NCI-H128 (cell line): Measurements from ENCODE around the gene FREM3.
"Not testable (repeated sequence)": the region's sequence is repeated elsewhere in the genome, so short reads cannot be mapped to it uniquely, and the experiment has no call there.

Experiments used
- DNase-seq: peaks from one replicate; lab custom pipeline; 2025; ENCODE audit not compliant: unreplicated experiment; lab: John Stamatoyannopoulos, UW

FREM3 gene

DNA sequence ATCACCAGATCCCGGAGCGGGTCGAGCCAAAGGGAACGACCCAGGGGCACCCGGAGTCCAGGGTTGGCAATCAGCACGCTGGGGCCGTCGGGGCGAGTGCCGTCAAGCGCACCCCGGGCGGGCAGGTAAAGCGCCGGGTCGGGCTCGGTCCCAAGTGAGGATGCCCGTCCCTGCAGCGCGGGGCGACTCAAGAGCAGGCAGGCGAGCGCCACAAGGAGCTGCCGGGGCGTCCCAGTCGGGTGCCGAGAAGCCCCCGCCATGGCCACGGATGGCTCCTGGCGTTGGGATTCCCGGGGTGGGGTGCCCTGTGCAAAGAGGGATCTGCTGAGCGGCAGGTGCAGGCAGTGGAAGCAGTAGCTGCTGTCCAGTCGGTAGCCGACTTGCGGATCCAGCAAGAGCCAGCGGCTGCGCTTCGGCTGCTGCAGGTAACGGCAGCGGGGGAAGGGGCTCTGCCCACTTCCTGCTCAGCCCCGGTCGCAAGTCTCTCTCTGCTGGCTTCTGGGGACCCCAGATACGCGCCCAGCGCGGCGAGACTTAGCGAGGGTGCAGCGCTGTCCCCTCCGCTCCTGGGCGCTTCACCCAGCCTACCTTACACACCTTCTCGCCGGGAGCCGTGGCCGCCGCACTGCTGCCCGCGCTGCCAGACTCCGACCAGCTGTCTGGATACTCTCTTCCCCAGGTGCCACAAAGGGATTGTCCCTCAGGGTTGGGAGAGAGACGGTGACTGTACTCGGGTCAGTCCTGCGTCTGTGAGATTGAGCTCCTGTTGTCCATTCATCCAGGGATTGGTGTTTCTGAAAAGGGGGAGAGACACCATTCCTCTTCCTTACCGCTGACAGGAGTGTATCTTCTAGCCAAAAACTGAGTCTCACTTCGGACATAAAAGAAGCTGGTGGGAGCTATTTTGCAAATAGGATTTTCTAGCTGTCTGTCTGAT is at the start of gene FREM3:
Gene FREM3 (minus strand): TSS at position 260 of the 937 bp plus-strand sequence. CDS start 0 bp downstream, at position 260.
- DNase-seq: no peak

DNA sequence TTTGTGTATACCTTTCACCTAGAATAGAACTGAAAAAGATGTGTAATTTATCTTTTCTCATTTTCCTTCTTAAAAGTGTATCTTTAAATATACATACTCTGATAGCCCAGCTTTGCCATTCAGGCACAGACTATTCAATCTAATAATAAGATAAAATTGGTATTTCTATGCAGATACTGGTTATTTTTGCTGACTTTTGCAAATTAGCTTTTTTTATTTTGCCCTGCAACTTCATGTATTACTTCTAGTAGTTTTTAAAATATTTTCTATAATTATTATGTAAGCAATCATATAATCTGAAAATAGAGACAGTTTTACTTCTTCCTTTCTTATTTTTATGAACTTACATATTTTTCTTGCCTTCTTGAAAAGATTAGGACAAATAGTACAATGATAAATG is 45.4 kb upstream of the FREM3 start:
- DNase-seq: no peak

DNA sequence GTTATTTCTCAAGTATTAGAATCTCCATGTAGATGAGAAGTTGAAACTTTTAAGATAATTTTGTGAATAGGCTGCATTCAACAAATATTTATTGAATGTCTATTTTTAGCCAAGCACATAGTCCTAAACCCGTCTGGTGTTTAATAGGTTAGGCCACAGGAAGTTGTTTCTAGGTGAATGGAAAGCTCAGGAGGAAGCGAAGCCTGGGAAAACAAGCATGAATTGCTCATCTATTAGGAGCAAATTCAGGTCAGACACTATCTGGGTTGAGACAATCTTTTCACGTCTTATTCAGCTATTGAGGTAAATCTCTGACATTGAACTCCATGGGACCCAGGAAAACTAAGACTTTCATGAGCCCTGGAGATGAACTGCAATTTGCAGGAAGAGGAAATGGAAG is 43.1 kb upstream of the FREM3 start:
- DNase-seq: no peak

DNA sequence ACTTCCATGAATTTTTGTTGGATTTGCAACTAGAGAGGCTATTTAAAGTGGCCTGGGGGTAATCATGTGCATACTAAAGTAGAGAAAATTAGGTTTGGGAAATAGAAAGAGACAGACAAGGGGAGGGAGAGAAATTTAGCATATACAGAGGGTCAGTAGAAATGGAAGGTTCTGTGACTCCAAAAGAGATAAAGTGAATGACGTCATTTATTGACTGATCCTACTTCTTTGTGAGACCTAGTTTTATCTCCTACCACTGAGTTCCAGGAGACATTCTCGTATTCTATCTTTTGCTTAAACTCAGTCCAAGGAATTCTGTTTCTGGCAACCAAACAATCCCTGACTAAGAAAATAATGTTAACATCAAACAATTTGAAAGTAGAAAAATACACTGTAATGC is 42.4 kb upstream of the FREM3 start:
- no peak for DNase-seq

DNA sequence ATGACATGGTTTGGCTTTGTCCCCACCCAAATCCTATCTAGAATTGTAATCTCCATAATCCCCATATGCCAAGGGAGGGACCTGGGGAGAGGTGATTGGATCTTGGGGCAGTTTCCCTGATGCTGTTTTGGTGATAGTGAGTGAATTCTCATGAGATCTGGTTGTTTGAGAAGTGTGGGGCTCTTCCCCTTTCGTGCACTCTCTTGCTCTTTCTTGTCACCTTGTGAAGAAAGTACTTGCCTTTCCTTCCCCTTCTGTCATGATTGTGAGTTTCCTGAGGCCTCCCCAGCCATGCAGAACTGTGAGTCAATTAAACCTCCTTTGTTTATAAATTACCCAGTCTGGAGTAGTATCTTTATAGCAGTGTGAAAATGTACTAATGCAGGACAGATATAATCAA is 36.4 kb upstream of the FREM3 start:
- DNase-seq: no peak

DNA sequence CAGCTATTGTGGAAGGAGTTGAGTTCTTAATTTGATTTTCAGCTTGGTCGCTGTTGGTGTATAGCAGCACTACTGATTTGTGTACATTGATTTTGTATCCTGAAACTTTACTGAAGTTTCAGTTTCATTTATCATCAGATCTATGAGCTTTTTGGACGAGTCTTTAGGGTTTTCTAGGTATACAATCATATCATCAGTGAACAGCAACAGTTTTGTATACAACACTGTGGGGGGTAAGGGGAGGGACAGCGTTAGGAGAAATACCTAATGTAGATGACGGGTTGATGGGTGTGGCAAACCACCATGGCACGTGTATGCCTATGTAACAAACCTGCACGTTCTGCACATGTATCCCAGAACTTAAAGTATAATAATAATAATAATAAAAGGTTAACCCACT is 35.6 kb upstream of the FREM3 start:
- DNase-seq: not testable (repeated sequence)

DNA sequence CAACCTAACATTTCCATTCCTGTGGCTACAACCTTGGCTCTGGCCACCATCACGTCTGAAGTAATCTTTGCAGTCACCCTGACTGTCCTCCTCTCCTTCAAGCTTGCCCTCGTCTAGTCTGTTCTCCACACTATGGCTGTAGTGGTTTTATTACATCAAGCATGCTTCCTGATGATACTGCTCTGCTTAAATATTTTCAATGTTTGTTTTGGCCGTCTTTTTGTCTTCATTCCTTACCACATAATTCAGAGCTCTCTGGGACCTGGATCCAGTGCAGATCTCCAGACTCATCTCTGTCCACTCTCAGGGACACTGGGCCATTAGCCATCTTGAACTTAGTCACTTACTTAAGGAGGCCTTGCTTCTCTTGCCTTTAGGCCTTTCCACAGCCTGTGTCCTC is 27.7 kb upstream of the FREM3 start:
- DNase-seq: no peak

DNA sequence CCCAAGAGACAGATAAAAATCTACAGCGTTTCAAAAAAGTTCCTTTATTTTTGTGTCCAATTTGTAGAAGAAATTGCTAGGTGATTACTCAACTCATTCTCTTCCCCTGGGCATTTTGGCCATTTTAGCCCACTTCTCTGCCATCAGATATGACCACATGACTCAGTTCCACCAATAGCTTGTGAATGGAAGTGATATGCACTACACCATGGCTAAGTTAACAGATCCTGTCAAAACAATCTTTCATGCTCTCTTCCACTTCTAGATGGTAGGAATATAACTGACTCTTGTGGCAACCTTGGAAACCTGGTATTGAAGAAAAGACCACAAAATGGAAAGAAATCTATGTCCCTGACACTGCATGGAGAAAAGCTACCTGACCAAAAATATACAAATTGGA is 26.2 kb upstream of the FREM3 start:
- no peak for DNase-seq

DNA sequence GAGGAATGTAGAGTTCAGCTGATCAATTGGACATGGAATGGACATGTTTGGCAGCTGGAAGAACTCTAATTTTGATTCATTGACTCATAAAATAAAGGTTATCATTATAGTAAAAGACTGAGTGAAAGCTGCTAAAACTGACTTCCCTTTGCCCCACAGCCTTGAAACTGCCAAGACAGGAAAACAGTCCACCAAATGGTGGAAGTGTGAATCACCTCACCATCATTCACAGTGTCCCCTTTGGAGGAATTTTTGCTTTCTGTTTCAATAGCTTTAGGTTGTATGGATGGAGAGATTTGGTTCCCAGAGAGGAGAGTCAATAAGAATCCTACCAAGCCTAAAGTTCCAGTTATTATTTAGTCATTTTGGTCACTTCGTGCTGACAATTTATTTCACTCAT is 20.8 kb upstream of the FREM3 start:
- DNase-seq: no peak

DNA sequence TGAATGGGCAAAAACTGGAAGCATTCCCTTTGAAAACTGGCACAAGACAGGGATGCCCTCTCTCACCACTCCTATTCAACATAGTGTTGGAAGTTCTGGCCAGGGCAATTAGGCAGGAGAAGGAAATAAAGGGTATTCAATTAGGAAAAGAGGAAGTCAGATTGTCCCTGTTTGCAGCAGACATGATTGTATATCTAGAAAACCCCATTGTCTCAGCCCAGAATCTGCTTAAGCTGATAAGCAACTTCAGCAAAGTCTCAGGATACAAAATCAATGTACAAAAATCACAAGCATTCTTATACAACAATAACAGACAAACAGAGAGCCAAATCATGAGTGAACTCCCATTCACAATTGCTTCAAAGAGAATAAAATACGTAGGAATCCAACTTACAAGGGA is 18.3 kb upstream of the FREM3 start:
- DNase-seq: not testable (repeated sequence)

DNA sequence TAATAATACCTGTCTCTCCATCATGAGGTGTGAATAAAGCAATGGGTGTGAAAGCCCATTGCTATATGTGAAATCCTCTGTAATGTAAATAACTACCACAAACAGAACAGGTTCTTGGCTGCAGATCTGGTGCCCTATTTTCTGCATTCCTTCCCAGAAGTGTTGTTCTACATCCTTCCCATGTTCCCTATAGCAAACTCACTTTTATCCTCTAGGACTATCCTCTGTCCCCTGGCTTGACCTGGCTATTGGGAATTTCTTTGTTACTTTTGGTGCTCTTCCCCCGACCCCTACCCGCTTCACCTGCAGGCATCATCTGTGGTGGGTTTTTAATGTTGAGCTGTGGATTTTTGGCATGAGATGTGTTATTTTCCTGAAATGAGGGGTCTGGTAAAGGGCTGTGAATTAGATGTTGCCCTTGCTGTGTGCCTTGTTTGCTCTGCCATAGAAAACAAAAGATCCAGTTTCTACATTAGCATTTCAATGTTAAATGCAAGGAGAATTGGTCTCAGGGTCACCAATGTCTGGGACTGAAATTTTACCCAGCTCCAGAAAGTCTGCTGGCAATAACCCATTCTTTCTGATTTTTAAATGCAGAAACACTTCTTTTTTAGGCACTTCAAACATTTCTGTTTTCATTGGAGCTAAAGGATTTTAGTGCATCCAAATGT is 13.6 kb upstream of the FREM3 start:
- no peak for DNase-seq

DNA sequence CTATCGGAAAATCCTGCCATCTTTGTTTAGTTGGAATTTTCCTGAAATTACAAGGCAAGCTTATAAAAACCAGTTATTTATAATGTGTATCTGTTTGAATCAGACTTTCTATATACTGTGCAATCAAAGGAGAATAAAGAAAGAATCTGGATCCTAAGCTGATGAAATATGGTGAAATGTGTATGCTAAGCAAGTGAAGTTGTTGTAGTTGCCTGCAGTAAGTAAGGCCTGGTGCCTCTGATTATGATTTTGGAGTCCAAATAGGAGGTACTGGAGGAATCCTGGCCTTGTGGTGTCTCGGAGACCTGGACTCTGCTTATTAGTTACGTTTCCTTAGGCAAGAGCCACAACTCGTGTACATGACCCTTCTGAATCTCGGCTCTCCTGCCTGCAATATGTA is 13.1 kb upstream of the FREM3 start:
- DNase-seq: no peak

DNA sequence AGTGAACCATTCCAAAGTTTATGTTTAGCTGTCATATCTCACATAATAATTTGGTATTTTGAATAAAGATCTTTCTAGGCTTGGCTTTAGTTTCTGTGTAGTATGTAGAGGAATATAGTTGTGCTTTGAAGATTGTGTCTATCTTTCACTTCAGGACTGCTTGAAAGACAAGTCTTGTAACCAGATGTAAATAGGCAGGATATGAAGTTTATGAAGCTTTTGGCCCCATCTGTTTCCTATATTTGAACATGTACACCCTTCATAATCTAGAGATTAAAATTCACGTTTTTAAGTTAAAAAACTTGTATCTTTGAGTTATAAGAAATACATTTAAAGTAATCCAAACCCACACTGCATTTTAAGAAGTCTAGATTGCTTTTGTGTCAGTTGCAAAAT is 11.7 kb upstream of the FREM3 start:
- DNase-seq: no peak

DNA sequence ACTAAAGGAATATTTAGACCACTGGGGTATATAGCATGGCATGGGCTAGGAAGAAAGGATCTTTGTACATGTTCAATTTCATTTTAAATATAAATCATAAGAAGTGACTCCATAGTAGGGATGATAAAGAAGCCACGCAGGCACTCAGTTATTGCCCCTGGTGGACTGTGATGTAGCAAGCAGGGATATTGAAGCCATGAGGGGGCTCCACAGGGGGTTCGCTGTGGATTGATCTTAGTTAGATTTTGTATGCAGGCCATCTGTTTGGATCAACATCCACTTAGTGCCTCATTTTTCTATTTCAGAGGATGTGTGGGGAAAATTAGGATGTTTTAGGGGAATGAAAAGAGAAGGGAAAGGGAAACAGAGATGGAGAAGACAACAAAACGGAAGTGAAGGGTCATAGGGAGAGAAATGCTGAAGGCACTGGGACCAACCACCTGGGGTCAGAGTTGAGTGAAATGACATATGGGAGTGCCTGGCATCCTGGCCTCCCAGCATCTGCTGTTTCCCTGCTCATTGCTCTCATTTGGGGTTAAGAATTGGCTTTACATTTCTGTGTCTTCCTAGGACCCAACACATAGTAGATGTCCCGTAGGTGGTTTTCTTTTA is 11.2 kb upstream of the FREM3 start:
- DNase-seq: no peak

DNA sequence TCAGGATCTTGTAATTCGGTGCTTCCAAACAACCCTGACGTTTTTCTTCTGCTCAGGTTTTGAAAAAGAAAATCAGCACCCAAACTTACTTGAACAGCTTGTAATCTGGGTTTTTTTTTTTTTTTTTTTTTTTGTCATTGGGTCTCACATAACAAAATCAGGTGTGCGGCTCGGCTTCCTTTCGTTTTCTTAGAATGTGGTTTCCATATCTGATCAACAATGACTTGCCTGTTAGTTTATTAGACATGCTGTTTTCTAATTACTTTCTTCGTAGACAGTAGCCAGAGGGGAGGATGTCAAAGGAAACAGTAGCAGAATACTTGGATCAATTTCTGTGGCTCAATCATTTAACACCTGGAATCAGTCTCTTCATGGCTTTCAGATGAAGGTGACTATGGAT is 890 bp upstream of the FREM3 start:
- no peak for DNase-seq

DNA sequence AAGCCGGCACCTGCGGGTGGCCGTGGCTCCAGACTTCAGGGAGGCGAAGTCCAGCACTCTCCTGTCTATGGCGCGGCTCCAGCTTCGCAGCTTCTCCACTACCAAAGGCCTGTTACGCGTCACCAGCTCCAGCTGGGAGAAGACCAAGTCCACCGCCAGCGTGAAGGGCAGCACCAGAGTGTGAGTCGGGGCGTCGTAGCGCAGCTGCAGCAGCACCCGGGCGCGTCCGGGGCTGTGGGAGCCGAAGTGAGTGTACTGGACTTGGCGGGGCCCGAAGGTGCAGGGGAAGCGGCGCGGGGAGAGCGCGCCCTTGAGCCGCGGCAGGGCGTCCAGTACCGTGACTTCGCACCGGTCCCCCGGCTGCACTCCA is 444 bp downstream of the FREM3 start:
- DNase-seq: no peak

DNA sequence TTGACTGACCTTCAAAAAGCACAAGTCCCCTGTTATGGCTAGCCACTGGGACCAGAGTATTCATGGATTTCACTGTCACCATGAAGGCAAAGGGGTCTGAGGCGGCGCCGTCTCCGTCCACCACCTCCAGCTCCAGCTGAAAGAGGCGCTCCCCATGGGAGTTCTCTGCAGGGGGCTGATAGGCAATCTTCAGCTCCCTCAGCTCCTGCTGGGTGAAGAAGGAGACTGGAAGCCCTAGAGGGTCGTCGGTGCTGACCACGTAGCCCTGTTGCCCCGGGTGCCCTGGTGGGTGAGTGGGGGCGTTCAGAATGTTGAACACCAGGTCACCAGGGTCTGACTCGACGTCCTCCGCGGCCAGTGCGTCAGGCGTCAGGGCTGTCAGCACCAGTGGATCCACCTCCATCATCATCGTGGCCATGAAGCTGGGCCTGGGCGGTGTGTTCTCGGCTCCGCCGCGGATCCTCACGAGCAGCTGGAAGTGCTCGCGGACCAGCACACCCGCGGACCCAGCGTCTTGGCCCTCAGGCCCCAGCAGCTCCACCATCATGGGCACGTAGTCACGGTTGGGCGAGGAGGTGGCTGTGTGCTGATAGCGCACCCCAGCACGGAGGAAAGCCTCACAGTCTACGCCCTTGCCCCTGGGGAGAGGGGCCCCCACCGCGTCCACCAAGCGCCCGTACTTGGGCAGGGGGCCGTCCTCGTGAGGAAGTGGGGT is 987 bp downstream of the FREM3 start:
- DNase-seq: no peak

DNA sequence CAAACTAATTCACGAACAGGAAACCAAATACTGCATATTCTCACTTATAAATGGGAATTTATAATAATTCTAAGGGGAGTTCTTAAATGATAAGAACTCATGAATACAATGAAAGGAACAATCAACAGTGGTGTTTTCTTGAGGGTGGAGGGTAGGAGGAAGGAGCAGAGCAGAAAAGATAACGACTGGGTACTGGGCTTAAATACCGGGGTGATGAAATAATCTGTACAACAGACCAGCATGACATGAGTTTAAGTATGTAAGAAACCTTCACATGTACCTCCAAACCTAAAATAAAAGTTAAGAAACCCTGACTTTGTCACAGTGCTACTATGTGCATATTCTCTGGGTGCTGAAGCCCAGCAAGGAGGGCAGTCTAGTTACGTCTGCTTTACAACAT is 6.6 kb downstream of the FREM3 start:
- no peak for DNase-seq

DNA sequence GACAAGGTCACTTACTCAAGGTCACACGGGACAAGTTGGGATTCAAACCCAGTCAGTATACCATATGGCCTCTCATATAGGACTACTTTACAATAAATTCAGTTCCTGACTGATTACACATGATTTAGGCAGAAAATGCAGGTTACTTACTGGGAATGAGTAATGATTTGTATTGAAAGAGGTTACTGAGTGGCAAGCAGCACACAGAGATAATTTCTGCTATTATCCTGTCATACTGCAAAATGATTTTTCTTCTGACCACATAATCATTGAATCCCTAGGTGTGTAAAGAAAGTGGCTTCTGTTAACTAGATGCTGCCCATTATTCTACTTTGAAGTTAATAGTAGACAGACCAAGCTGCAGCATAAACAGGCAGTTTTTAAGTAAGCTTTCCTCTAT is 8.2 kb downstream of the FREM3 start:
- DNase-seq: no peak

DNA sequence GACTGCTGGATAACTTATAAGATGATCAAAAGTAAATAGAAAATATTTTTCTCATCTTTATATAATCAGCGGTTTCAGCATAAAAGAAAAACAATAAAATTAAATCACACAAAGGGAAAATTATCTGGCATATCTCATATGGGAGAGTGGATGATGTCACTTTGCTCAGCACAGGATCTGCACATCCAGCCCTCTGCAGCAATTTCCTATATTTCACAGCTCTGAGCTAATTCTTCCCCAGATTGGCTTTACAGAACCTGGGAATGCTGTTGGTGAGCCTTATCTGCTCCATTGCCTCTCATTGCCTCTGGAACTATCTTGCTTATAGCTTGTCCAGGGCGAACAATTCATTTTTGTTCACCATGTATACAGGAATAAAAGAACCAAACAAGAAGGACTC is 21.0 kb downstream of the FREM3 start:
- no peak for DNase-seq

DNA sequence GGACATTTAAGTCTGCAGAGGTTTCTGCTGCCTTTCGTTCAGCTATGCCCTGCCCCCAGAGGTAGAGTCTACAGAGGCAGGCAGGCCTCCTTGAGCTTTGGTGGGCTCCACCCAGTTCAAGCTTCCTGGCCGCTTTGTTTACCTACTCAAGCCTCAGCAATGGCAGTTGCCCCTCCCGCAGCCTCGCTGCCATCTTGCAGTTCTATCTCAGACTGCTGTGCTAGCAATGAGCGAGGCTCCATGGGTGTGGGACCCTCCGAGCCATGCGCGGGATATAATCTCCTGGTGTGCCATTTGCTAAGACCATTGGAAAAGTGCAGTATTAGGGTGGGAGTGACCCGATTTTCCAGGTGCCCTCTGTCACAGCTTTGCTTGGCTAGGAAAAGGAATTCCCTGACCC is 26.8 kb downstream of the FREM3 start:
- not testable (repeated sequence) for DNase-seq
